HL-60 (cell line): ENCODE measurements around the gene TSPYL6.

Source experiments
- CTCF ChIP-seq: IDR thresholded peaks from one replicate; pipeline ENCODE4 v1.5.1; 2011; ENCODE audit warnings: low read length, control low read depth, inconsistent platforms; ENCODE audit not compliant: insufficient read depth
- GABPA ChIP-seq: IDR thresholded peaks from 2 replicates; pipeline ENCODE4 v1.6.1; 2012; ENCODE audit warnings: low read depth
- POLR2AphosphoS5 ChIP-seq: IDR thresholded peaks from 2 replicates; pipeline ENCODE4 v1.6.1; 2012; ENCODE audit warnings: low read depth
- SPI1 ChIP-seq: IDR thresholded peaks from 2 replicates; pipeline ENCODE4 v1.6.1; 2012; ENCODE audit warnings: low read depth, mild to moderate bottlenecking, borderline replicate concordance

GRCh38 chr2:54256091-54256694 lies at the start of gene TSPYL6:
- TF ChIP-seq CTCF: no peak
- TF ChIP-seq GABPA: no peak
- no peak for TF ChIP-seq SPI1
- TF ChIP-seq POLR2AphosphoS5: no peak
